GM23338 (cell line): ENCODE results near the gene ZNF580. TPM values are rescaled to one million over a fixed set of nuclear protein-coding genes. Genes with fewer than 3 reads are reported as not detected.
A peak's percentile ranks its signal among the peaks of the same experiment; 100 is the strongest.

ENCODE experiments used
- ATAC-seq: fragments of 200-7000 bp; cut with Tn5 transposase; 3 replicates; pipeline ENCODE4 v1.9.1; 2020
- DNase-seq: peaks from one replicate; pipeline ENCODE4 v3.0.0-alpha.2; 2015; ENCODE audit warnings: low spot score
- H2AFZ ChIP-seq: fragments of 200-600 bp; sonication (generic); 2 replicates; pipeline ENCODE4 v1.8.0; 2016; ENCODE audit warnings: antibody characterized with exemption, mild to moderate bottlenecking, moderate library complexity
- H3F3A ChIP-seq: fragments of 200-600 bp; sonication (generic); replicated peaks from 2 replicates; pipeline ENCODE4 v1.8.0; 2017; ENCODE audit warnings: antibody characterized with exemption, mixed run types, low read depth
- H3K27ac ChIP-seq: fragments of 200-600 bp; sonication (generic); 2 replicates; pipeline ENCODE4 v1.6.1; 2016; ENCODE audit warnings: low read depth
- H3K27me3 ChIP-seq: fragments of 200-600 bp; sonication (generic); 2 replicates; pipeline ENCODE4 v1.8.0; 2016; ENCODE audit warnings: mild to moderate bottlenecking, mixed run types, moderate library complexity; ENCODE audit not compliant: insufficient read depth
- H3K36me3 ChIP-seq: fragments of 200-600 bp; sonication (generic); 2 replicates; pipeline ENCODE4 v1.8.0; 2016; ENCODE audit warnings: mild to moderate bottlenecking; ENCODE audit not compliant: insufficient read depth
- H3K4me1 ChIP-seq: fragments of 200-600 bp; sonication (generic); 2 replicates; pipeline ENCODE4 v1.8.0; 2016; ENCODE audit warnings: mild to moderate bottlenecking, moderate library complexity; ENCODE audit not compliant: insufficient read depth
- H3K4me2 ChIP-seq: fragments of 200-600 bp; sonication (generic); 2 replicates; pipeline ENCODE4 v1.7.1; 2017; ENCODE audit warnings: mixed run types
- H3K4me3 ChIP-seq: fragments of 200-600 bp; sonication (generic); 2 replicates; pipeline ENCODE4 v1.6.1; 2016; ENCODE audit warnings: mixed run types
- H3K79me2 ChIP-seq: fragments of 200-600 bp; sonication (generic); replicated peaks from 2 replicates; pipeline ENCODE4 v1.8.0; 2017; ENCODE audit warnings: mild to moderate bottlenecking; ENCODE audit not compliant: insufficient read depth
- H3K9me2 ChIP-seq: fragments of 200-600 bp; sonication (generic); 2 replicates; pipeline ENCODE4 v1.8.0; 2017; ENCODE audit not compliant: insufficient read depth
- H4K20me1 ChIP-seq: fragments of 200-600 bp; sonication (generic); replicated peaks from 2 replicates; pipeline ENCODE4 v1.8.0; 2017; ENCODE audit warnings: mild to moderate bottlenecking; ENCODE audit not compliant: insufficient read depth
- H3K27ac Mint-ChIP-seq: 2 replicates; pipeline ENCODE4 v1.8.0; 2020; ENCODE audit warnings: inconsistent platforms, mild to moderate bottlenecking, moderate library complexity, mixed read lengths
- H3K27me3 Mint-ChIP-seq: 3 replicates; pipeline ENCODE4 v1.8.0; 2022; ENCODE audit warnings: low read depth, mild to moderate bottlenecking, moderate library complexity, mixed read lengths, inconsistent platforms; ENCODE audit not compliant: insufficient read depth, poor library complexity
- H3K36me3 Mint-ChIP-seq: 3 replicates; pipeline ENCODE4 v1.8.0; 2021; ENCODE audit warnings: low read depth, mild to moderate bottlenecking, inconsistent platforms, moderate library complexity, mixed read lengths
- H3K4me1 Mint-ChIP-seq: 3 replicates; pipeline ENCODE4 v1.8.0; 2020; ENCODE audit warnings: mild to moderate bottlenecking, inconsistent platforms, mixed read lengths
- H3K4me3 Mint-ChIP-seq: 3 replicates; pipeline ENCODE4 v1.8.0; 2021; ENCODE audit warnings: moderate library complexity, mild to moderate bottlenecking, inconsistent platforms, mixed read lengths
- H3K9me3 Mint-ChIP-seq: 3 replicates; pipeline ENCODE4 v1.8.0; 2020; ENCODE audit warnings: moderate library complexity, mild to moderate bottlenecking, inconsistent platforms, mixed read lengths
- CREB1 ChIP-seq: fragments of 250-450 bp; sonication (Bioruptor Pico); IDR thresholded peaks from 2 replicates; pipeline ENCODE4 v1.5.0; 2020; ENCODE audit warnings: low read depth, mild to moderate bottlenecking, moderate library complexity
- CTCF ChIP-seq, 2 experiments: fragments of 200-600 bp in 1 of 2; sonication (generic) in 1 of 2; conservative IDR thresholded peaks; 2 replicates each; pipeline versions ENCODE4 v1.5.1 to v1.6.1; 2016 to 2017; ENCODE audit warnings: antibody characterized with exemption in 2 of 2, low read depth in 2 of 2, mild to moderate bottlenecking in 2 of 2, moderate library complexity in 1 of 2
- ETS1 ChIP-seq: IDR thresholded peaks from 2 replicates; pipeline ENCODE4 v1.6.1; 2016; ENCODE audit warnings: antibody characterized with exemption
- EZH2 ChIP-seq: fragments of 200-600 bp; sonication (generic); IDR thresholded peaks from one replicate; pipeline ENCODE4 v1.8.0; 2017; ENCODE audit warnings: antibody characterized with exemption, mild to moderate bottlenecking, low read depth; ENCODE audit not compliant: unreplicated experiment
- EZH2phosphoT487 ChIP-seq: fragments of 200-600 bp; sonication (generic); IDR thresholded peaks from one replicate; pipeline ENCODE4 v1.8.1; 2018; ENCODE audit warnings: antibody characterized with exemption; ENCODE audit not compliant: unreplicated experiment
- JUNB ChIP-seq: IDR thresholded peaks from one replicate; pipeline ENCODE4 v1.6.1; 2016; ENCODE audit warnings: antibody characterized with exemption; ENCODE audit not compliant: unreplicated experiment
- NANOG ChIP-seq: IDR thresholded peaks from 2 replicates; pipeline ENCODE4 v1.6.1; 2016; ENCODE audit warnings: antibody characterized with exemption, borderline replicate concordance
- POLR2AphosphoS5 ChIP-seq: IDR thresholded peaks from 2 replicates; pipeline ENCODE4 v1.6.1; 2016; ENCODE audit warnings: antibody characterized with exemption, low read depth
- REST ChIP-seq: IDR thresholded peaks from one replicate; pipeline ENCODE4 v1.6.1; 2018; ENCODE audit warnings: antibody characterized with exemption; ENCODE audit not compliant: unreplicated experiment
- STAT1 ChIP-seq: IDR thresholded peaks from one replicate; pipeline ENCODE4 v1.6.1; 2016; ENCODE audit warnings: antibody characterized with exemption; ENCODE audit not compliant: unreplicated experiment
- ZNF114 ChIP-seq: fragments of 250-450 bp; sonication (Bioruptor Pico); IDR thresholded peaks from 2 replicates; pipeline ENCODE4 v1.5.0; 2020; ENCODE audit warnings: mild to moderate bottlenecking, moderate library complexity
- ZNF331 ChIP-seq: fragments of 250-450 bp; sonication (Bioruptor Pico); IDR thresholded peaks from 2 replicates; pipeline ENCODE4 v1.5.0; 2020; ENCODE audit warnings: low read depth, mild to moderate bottlenecking, moderate library complexity
- polyA plus RNA-seq: library from polyadenylated mRNA; unstranded; fragments of >200 nt; fragmentation: Nextera tagmentation; extraction: Ambion mirVana; gene quantifications from 2 replicates; pipeline ENCODE4 v1.2.1, GENCODE V29; 2016
- total RNA-seq: library from RNA; depleted of rRNA; stranded (reverse); fragments of >200 nt; shearing (Covaris generic); gene quantifications from 2 replicates; pipeline ENCODE4 v1.2.3, GENCODE V29; 2014

Gene ZNF580
- total and polyA plus RNA-seq, 2 experiments from 2014 or later = 18.7 to 23.6 TPM

GRCh38 chr19:55673465-55673864 is 32.7 kb downstream of the ZNF580 start (continued):
- TF ChIP-seq REST (no peak), CTCF (conservative IDR thresholded peaks at IDR 0.05; ENCODE audit: low read depth in 2 of 2) (no peak), CREB1 (CRISPR knock-in tag) (no peak), ETS1 (no peak), EZH2 (no peak), ZNF114 (CRISPR knock-in tag) (no peak), ZNF331 (CRISPR knock-in tag) (no peak), STAT1 (no peak), JUNB (no peak), EZH2phosphoT487 (no peak), POLR2AphosphoS5 (no peak), NANOG (no peak)

DNA sequence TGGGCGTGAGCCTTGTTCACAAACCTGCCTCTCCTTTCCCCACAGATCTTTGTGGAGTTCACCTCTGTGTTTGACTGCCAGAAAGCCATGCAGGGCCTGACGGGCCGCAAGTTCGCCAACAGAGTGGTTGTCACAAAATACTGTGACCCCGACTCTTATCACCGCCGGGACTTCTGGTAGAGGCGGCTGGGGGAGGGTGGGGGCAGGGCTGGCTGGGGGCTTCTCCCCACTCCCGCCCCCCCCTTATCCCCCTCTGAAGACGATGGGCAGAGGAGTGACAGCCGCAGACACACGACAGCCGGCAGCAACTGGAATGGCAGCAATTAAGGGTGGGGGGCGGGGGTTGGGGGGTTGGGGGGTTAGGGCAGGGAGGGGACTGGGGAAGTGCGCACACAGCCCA is 33.1 kb downstream of the ZNF580 start:
- Histone ChIP-seq H3K27me3 (no peaks in the 10 kb centered on the region), H3K4me2 (peak overlapping the region; percentile 56), H3K27ac (peak overlapping the region; percentile 74), H3K4me3 (no peak overlapping the region), H4K20me1 (peaks cover 41% of the 10 kb centered on the region), H3K4me1 (peaks cover 32% of the 10 kb centered on the region), H3F3A (peaks cover 42% of the 10 kb centered on the region), H3K36me3 (peaks cover 15% of the 10 kb centered on the region), H3K79me2 (peaks cover 61% of the 10 kb centered on the region), H3K9me2 (no peaks in the 10 kb centered on the region), H2AFZ (no peak overlapping the region)
- Mint-ChIP-seq H3K9me3 (peaks cover 4% of the 10 kb centered on the region; the same call in 2 of the 3 replicates), H3K27me3 (peaks cover 42% of the 10 kb centered on the region), H3K4me1 (peaks cover 40% of the 10 kb centered on the region), H3K36me3 (peaks cover 67% of the 10 kb centered on the region), H3K27ac (peak overlapping the region; percentile 90), H3K4me3 (peak overlapping the region; percentile 96)
- no peak for DNase-seq
- ATAC-seq = no peak
- TF ChIP-seq NANOG = no peak
- TF ChIP-seq ZNF114 (CRISPR knock-in tag) = no peak
- no peak for TF ChIP-seq REST
